Fibroblast of the conjunctiva (primary cell): ENCODE data around the gene MAPRE2.

Experiments
- DNase-seq: peaks from one replicate; pipeline ENCODE4 v3.0.0-alpha.2; 2010; ENCODE audit warnings: low read depth

Gene MAPRE2

DNA sequence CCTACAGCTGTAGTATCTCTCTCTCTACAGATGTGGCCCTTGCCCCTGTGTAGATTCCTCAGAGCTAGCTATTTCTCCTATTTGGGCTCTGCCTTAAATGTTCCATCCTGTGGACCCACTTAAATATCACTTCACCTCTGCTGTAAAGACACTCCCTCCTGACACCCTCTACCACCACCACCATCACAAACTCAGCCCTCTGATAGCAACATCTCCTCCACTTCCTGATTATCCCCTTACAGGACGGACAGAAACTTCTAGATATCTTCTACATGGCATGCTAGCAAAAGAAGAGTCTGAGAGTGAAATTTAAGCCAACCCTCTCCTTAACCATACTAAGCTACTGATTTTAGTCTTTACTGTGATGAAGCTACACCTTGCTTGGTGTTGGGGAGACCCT is 3.2 kb upstream of the MAPRE2 start:
- DNase-seq: no peak

DNA sequence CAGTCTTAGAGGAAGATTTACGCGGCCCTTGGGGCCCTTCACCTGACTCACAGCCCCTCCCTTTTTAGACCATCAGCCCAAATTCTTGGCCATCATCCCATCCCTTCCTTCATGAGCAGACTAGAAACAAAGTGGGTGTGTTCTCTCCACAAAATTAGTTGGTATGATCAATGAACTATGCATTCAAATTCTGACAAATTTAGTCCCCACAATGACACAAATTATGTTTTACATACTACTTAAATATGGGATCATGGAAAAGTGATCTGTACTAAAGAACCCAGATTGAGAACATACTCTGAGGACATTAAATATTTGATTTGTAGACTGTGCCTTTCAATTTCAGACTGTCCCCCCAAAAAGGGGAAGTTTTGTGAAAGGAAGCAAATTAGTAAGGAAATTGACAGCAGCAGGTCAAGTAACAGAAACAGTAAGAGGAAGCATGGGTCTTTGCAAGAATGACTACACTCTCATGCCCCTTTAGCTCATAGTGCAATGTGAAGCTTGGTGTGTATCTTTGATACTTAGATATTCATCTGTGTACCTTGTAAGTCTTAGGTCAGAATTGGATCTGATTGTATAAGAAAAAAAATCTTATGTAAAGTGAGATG is 2.2 kb upstream of the MAPRE2 start:
- no peak for DNase-seq

GRCh38 chr18:35040638-35040987 is 600 bp upstream of the MAPRE2 start:
- no peak for DNase-seq

DNA sequence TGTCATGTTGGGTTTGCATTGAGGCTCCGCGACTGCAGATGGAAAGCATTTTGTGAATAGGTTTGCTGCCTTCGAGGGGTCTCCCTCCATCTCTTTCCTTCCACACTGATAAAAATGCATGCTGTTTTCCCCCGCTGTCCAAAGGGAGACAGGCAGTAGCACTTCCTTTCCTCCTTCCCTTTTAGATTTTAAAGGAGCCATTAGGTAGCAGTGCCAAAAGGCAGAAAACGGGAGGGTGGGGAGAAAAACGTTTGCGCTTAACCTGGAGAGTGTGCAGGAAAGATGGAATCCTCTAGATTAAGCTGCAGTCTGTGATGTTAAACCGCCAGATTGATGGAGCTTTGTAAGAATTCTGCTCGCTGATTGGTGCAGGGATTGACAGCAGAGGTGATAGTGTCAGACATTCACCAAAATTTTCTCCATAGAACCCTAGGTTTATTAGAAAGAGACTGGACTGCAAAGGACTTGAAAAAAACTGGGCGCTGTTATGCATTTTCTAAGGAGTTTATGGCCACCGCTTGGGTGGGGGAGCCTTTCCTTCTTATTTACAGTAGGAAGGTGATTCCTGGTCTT is 688 bp downstream of the MAPRE2 start:
- DNase-seq: no peak

GRCh38 chr18:35042389-35043071 is 1.3 kb downstream of the MAPRE2 start:
- no peak for DNase-seq

- no peak for DNase-seq
Observed at GRCh38 chr18:35043207-35043606, 2.0 kb downstream of the MAPRE2 start.

GRCh38 chr18:35045121-35045520 is 3.9 kb downstream of the MAPRE2 start:
- no peak for DNase-seq

DNA sequence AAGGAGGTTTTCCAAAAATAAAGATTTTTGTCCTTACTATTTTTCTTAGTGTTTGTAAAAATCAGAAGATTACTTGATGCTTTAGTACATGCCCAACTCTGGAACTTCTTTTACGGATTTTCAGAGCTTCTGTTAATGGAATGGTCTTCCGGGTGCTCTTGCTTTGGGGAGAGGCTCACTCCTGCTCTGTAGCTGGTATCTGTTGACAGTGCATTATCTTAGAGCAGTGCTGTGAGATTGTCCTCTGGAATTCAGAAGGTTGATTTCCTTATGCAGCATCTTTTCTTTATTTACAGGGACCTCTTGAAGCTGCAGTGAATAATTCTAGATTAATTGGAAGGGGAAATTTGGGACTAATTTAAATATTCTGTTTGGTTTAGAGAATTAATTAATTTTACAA is 4.6 kb downstream of the MAPRE2 start:
- DNase-seq: no peak

DNA sequence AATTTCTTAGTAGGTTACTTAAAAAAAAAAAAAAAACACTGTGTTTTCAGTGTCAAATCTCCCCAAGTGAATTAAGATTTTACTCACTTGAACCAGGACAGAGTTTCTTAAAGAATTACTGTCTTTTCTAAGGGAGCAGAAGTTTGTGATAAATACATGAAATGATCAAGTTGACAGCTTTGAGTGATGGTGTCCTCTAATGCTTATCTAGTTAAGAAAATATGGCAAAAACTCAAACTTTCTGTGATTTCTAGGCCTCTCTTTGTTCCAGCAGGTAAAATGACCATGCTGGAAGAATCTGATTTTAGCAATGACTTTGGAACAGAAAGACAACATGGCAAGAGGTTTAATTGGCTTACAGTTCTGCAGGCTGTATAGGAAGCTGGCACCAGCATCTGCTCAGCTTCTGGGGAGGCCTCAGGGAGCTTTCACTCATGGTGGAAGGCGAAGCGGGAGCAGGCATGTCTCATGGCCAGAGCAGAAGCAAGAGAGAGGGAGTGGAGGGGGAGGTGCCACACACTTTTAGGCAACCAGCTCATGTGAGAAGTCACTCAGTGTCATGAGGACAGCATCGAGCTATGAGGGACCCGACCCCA is 6.6 kb downstream of the MAPRE2 start:
- no peak for DNase-seq

DNA sequence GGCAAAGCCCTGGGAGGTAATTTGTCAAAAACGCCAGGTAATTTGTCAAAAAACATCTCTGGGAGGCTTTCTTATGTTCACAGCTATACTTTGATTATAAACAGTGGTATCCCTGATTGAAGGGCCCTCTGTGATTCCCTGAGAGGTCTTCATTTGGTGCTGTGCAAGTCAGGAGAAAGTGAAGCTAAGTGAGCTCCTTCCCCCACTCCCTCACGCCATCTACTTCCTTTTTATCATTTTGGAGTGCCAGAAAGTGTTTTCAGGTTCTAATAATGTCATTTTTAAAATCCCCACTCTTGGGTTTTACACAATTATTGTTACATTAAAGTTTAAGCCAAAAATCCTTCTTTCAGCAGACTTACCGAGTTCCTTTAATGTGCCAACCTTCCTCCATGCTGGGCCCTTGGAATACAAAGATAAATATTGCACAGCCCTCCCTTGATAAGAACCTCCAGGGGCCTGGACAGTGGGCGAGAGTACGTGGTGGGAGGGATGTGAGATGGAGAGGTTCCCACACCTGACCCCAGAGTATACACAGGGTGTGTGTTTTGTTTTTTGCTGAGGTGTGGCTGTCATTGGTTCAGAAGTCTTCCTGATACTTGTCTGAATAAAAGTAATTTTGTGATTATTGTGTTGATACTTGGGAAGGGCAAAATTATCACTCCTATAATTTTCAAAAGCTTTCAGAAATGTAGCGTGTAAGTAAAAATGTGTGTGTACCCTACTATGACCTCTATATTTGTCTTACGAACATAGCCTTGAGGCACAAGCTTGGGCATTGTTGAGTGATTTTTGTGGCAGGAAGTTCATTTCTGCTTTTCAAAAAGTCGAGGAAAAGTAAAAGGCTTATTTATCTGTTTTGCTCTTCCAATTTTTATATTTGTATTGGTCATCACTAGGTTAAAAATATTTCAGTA is 8.2 kb downstream of the MAPRE2 start:
- DNase-seq: no peak

DNA sequence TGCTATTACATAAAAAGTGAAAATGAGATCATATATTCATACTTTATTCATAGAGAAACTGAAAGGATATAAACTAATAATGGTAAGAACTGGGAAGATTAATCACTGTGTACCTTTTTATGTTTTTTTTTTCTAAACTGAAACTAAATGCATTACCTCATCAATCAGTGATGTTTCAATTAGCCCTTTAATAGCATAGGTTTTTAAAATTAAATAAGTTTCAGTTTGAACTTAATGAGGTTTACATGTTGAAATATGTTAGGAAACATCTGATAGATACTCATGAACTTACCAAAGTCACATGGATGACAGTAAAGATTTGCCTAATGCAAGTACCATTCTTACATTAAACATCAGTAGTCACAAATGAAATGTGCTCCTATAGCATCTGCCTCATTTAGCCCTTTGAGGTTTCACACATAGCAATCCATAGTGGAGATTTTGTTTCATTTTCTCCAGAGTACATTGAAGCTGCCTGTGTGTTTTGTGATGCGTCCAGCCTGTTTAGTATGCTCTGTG is 8.9 kb downstream of the MAPRE2 start:
- DNase-seq: no peak

- DNase-seq: no peak
Observed at GRCh38 chr18:35050705-35051195, 9.5 kb downstream of the MAPRE2 start.

DNA sequence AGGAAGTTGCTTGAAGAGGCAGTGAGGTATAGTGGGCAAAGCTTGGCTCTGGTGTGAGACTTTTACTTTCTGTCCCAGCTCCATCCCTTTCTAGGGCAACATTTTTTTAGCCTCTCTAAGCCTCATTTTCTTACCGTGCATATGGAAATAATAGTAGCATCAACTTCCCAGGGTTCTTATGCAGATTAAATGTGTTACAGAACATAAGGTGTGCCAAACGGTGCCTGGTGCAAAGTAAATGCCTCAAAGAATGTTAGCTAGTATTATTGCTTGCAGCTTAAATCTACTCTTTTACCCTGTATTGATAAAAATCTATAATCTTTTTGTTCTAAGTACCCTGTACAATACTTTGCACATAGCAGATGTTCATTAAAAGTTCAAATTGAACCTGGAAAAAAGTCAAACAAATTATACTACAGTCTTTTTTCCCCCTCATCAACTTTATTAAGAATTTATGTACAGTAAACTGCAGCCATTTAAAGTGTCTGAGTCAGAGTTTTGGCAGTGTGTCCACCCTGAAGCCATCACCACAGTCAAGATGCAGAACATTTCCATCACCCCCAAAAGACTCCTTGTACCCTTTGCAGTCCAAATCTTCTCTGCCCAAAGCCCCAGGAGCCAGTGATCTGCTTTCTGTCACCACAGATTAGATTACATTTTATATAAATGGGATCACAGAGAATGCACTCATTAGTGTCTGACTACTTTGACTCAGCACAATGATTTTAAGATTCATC is 10.6 kb downstream of the MAPRE2 start:
- no peak for DNase-seq

DNA sequence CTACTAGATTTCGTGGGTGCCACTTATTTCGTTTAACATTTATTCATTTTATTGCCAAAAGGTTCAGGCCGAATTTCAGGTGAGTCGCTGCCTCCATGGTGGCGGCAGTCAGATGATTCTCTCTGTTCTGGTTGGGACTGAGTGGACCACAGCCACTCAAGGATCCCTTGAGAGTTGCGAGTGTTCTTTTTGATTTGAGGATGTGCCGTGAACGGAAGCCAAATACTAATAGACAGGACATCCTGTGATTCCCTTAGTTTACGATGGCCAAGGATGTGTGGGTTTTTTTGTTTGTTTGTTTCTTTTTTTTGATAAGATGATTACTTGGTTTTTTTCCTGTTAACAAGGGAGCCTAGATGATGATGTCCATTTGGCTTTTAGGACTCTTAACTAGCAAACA is 13.2 kb downstream of the MAPRE2 start:
- DNase-seq: no peak

- DNase-seq: no peak
Observed at GRCh38 chr18:35055105-35055504, 13.9 kb downstream of the MAPRE2 start.

DNA sequence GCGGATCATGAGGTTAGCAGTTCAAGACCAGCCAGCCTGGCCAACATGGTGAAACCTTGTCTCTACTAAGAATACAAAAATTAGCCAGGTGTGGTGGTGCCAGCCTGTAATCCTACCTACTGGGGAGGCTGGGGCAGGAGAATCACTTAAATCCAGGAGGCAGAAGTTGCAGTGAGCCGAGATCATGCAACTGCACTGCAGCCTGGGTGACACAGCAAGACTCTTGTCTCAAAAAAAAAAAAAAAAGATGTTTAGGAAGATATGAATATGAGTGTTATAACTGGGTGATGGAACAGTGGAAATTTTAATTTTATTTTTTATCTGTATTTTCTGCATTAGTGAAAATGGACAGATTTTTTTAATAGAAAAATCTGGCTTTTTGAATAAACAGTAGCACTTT is 14.5 kb downstream of the MAPRE2 start:
- no peak for DNase-seq

DNA sequence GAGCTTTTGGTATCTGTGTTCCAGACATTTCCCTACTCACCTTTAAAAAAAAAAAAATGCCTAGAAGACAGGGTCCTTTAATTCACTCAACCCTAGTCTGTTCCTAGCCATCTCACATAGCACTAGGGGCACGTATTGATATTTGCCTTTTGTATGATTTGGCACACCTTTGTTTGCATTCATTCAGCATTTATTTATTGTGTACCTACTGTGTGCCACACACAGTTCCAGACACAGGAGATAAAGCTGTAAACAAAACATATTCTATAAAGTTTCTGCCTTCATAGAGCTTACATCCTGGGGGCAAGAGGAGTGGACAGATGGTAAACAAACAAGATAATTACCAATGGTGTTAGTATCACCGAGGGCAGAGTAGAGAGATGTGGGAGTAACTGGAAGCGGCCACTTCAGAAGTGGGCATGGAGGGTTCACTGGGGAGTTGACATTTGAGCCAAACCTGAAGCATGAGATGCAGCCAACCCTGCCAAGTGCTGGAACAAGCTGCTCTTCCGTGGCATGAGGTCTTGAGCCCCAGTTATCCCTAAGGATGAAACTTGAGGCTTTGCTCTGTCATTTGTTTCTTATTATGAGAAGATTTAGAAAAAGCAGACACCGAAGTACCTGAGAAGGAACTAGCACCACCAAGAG is 18.2 kb downstream of the MAPRE2 start:
- DNase-seq: no peak

GRCh38 chr18:35060122-35060815 is 19.1 kb downstream of the MAPRE2 start:
- DNase-seq: no peak

DNA sequence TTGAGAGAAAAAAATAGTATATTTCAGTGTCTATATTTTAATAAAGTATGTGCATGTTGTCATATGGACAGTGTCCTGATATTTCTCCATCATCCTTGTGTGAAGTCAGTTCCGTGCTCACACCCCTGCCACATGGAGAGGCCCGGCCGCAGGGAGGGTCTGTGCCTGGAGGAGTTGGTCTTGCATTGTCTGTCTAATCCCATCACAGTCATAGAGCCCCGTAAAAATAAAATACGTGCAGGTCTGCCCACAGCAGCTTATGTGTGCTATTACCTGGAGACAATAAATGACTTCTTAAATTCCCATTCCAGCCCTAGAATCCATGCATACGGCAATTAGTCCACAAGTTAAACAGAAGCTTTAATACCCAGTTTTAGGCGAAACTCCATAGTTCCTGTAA is 20.1 kb downstream of the MAPRE2 start:
- no peak for DNase-seq

- no peak for DNase-seq
Observed at GRCh38 chr18:35061804-35062203, 20.6 kb downstream of the MAPRE2 start.
